Measurements from ENCODE around the gene MCOLN1. TPM values are rescaled to one million over a fixed set of nuclear protein-coding genes. Genes with fewer than 3 reads are reported as not detected.

The MCOLN1 gene
- total and polyA plus RNA-seq, 9 of the 15 experiments (the other 6 are each of a cell fraction or from before 2014, with no cell fraction given) = 0.25 to 15.4 (median 7.1) TPM

DNA sequence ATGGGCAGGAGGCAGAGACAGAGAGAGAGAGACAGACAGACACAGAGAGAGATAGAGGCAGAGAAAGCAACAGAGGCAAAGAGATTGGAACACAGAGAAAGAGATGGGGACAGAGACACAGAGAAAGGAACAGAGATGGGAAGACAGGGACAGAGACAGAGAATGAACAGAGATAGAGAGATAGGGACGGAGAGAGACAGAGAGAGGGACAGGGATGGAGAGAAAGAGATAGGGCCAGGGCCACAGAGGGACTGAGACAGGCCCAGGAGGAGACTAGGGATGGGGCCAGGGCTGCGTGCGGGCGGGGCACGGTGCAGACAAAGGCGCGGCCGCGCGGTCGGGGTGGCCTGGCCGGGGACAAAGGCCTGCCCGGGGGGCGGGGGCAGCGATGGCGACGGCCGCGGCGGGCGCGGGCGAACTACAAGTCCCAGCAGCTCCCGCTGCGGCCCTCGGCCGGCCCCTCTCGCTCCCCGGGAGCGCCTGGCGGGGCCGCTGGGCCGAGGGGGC is 6.7 kb upstream of the MCOLN1 start, which contains the start of gene ZNF358 (continued):
- no peak for TF ChIP-seq MAFK (IDR thresholded peaks at IDR 0.05; ENCODE audit: low read length)
- 0 out of 4 replicates have a peak, but pooled peaks of 1 of the 2 experiments have one; percentile 11 for TF ChIP-seq NRF1 (conservative IDR thresholded peaks at IDR 0.05 in 1 of 2, IDR thresholded peaks at IDR 0.05 in 1 of 2)
- no peak for TF ChIP-seq NFE2 (IDR thresholded peaks at IDR 0.05; ENCODE audit: low read depth)
- no peak for TF ChIP-seq PRPF4 (IDR thresholded peaks at IDR 0.05; ENCODE audit: insufficient read depth, low read depth, low read length, poor library complexity, severe bottlenecking)
- TF ChIP-seq RUNX1 (IDR thresholded peaks at IDR 0.05; ENCODE audit: low read depth) = no peak
- TF ChIP-seq NR3C1 (CRISPR knock-in tag; IDR thresholded peaks at IDR 0.05) = no peak
- no peak for TF ChIP-seq SMAD4 (CRISPR knock-in tag; conservative IDR thresholded peaks at IDR 0.05)
- TF ChIP-seq CTBP1 (IDR thresholded peaks at IDR 0.05; ENCODE audit: borderline replicate concordance) = peak; percentile 69; the same call in 1 of the 2 replicates
- TF ChIP-seq, protein P1, sequence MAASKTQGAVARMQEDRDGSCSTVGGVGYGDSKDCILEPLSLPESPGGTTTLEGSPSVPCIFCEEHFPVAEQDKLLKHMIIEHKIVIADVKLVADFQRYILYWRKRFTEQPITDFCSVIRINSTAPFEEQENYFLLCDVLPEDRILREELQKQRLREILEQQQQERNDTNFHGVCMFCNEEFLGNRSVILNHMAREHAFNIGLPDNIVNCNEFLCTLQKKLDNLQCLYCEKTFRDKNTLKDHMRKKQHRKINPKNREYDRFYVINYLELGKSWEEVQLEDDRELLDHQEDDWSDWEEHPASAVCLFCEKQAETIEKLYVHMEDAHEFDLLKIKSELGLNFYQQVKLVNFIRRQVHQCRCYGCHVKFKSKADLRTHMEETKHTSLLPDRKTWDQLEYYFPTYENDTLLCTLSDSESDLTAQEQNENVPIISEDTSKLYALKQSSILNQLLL (CRISPR knock-in tag; IDR thresholded peaks at IDR 0.05; ENCODE audit: borderline replicate concordance) = no peak
- TF ChIP-seq GABPA (tag; conservative IDR thresholded peaks at IDR 0.05; ENCODE audit: low read depth) = no peak
- peak; percentile 92 for TF ChIP-seq OTX1 (CRISPR knock-in tag; IDR thresholded peaks at IDR 0.05)
- TF ChIP-seq FOXK1 (CRISPR knock-in tag; IDR thresholded peaks at IDR 0.05; ENCODE audit: borderline replicate concordance) = no peak
- no peak for TF ChIP-seq ZNF778 (CRISPR knock-in tag; IDR thresholded peaks at IDR 0.05)
- TF ChIP-seq NCOA2 (IDR thresholded peaks at IDR 0.05; ENCODE audit: partially characterized antibody in 2 of 2) = no peak
- TF ChIP-seq ZC3H11A (IDR thresholded peaks at IDR 0.05; ENCODE audit: low read depth, low read length) = no peak
- TF ChIP-seq CXXC5 (CRISPR knock-in tag; IDR thresholded peaks at IDR 0.05) = peak; percentile 64
- no peak for TF ChIP-seq SRF (CRISPR knock-in tag; IDR thresholded peaks at IDR 0.05)
- no peak for TF ChIP-seq SNRNP70 (optimal IDR thresholded peaks at IDR 0.05; ENCODE audit: low read depth, low read length)
- TF ChIP-seq TRIM24 (IDR thresholded peaks at IDR 0.05) = 0 out of 4 replicates have a peak, but pooled peaks of 1 of the 2 experiments have one; percentile 22
- TF ChIP-seq SOX6 (IDR thresholded peaks at IDR 0.05) = peak; percentile 72
- TF ChIP-seq BHLHE40 (IDR thresholded peaks at IDR 0.05; ENCODE audit: low read length) = no peak
- TF ChIP-seq NFE2L1 (tag; IDR thresholded peaks at IDR 0.05; ENCODE audit: borderline replicate concordance, low read depth) = no peak
- TF ChIP-seq ZFP36 (IDR thresholded peaks at IDR 0.05; ENCODE audit: low read depth, low read length, partially characterized antibody) = no peak
- TF ChIP-seq MAZ (CRISPR knock-in tag; conservative IDR thresholded peaks at IDR 0.05 in 1 of 2, IDR thresholded peaks at IDR 0.05 in 1 of 2) = peak; percentile 58 to 73
- no peak for TF ChIP-seq ZNF253 (CRISPR knock-in tag; conservative IDR thresholded peaks at IDR 0.05)
- no peak for TF ChIP-seq L3MBTL2 (IDR thresholded peaks at IDR 0.05)
- peak; percentile 73 for TF ChIP-seq ZFX (CRISPR knock-in tag; IDR thresholded peaks at IDR 0.05)
- TF ChIP-seq POLR2B (IDR thresholded peaks at IDR 0.05; ENCODE audit: low read depth, partially characterized antibody) = peak; percentile 27
- TF ChIP-seq MIER1 (IDR thresholded peaks at IDR 0.05; ENCODE audit: low read depth) = peak; percentile 35; the same call in 1 of the 2 replicates
- no peak for TF ChIP-seq NCOA4 (IDR thresholded peaks at IDR 0.05; ENCODE audit: partially characterized antibody)
- TF ChIP-seq SNIP1 (IDR thresholded peaks at IDR 0.05; ENCODE audit: low read depth) = no peak
- TF ChIP-seq ZNF780A (CRISPR knock-in tag; IDR thresholded peaks at IDR 0.05) = no peak

Data from K562 (cell line).